Liver (tissue), 9 donors: ENCODE data around the gene RNF34. TPM values are rescaled to one million over a fixed set of nuclear protein-coding genes. Genes with fewer than 3 reads are reported as not detected.

Source experiments
- DNase-seq: peaks from one replicate; pipeline ENCODE4 v3.0.0-alpha.2; 2017; ENCODE audit warnings: low spot score
- H3K27ac ChIP-seq, 2 donors: one replicate each; pipeline ENCODE4 v1.7.0; 2013; ENCODE audit warnings: inconsistent platforms in 2 of 2, low read length in 2 of 2, control low read depth in 1 of 2, low read depth in 1 of 2, mild to moderate bottlenecking in 1 of 2
- H3K27me3 ChIP-seq, 4 donors: one replicate each; pipeline versions ENCODE4 v1.6.1 to v1.7.0; 2013; ENCODE audit warnings: low read length in 3 of 4, inconsistent platforms in 1 of 4, mild to moderate bottlenecking in 1 of 4, moderate library complexity in 1 of 4; ENCODE audit not compliant: control insufficient read depth in 4 of 4, insufficient read depth in 4 of 4
- H3K36me3 ChIP-seq, 4 donors: one replicate each; pipeline versions ENCODE4 v1.6.1 to v1.7.0; 2013; ENCODE audit warnings: low read length in 3 of 4, mild to moderate bottlenecking in 3 of 4, low read depth in 1 of 4, moderate library complexity in 1 of 4; ENCODE audit not compliant: control insufficient read depth in 4 of 4, insufficient read depth in 3 of 4
- H3K4me1 ChIP-seq, 4 donors: one replicate each; pipeline versions ENCODE4 v1.6.1 to v1.7.0; 2013; ENCODE audit warnings: low read length in 3 of 4, mild to moderate bottlenecking in 3 of 4, moderate library complexity in 1 of 4; ENCODE audit not compliant: control insufficient read depth in 4 of 4, insufficient read depth in 4 of 4
- H3K4me3 ChIP-seq, 3 donors: one replicate each; pipeline versions ENCODE4 v1.6.1 to v1.7.0; 2013; ENCODE audit warnings: low read length in 3 of 3, control low read depth in 1 of 3, low read depth in 1 of 3, mild to moderate bottlenecking in 1 of 3
- H3K9ac ChIP-seq, 2 donors: one replicate each; pipeline ENCODE4 v1.7.0; 2013; ENCODE audit warnings: low read length in 2 of 2, mild to moderate bottlenecking in 2 of 2, moderate library complexity in 2 of 2, control low read depth in 1 of 2, low read depth in 1 of 2
- H3K9me3 ChIP-seq, 4 donors: one replicate each; pipeline versions ENCODE4 v1.6.1 to v1.7.0; 2013; ENCODE audit warnings: low read length in 3 of 4; ENCODE audit not compliant: control insufficient read depth in 4 of 4
- EGR1 ChIP-seq, 2 donors: IDR thresholded peaks; 2 replicates each; pipeline ENCODE4 v1.6.1; 2016 to 2018; ENCODE audit warnings: antibody characterized with exemption in 2 of 2, low read depth in 2 of 2
- FOXA1 ChIP-seq: IDR thresholded peaks from 2 replicates; pipeline ENCODE4 v1.6.1; 2016; ENCODE audit warnings: antibody characterized with exemption
- FOXA2 ChIP-seq: IDR thresholded peaks from 2 replicates; pipeline ENCODE4 v1.6.1; 2016; ENCODE audit warnings: antibody characterized with exemption
- HNF4A ChIP-seq, 2 donors: conservative IDR thresholded peaks; 2 replicates each; pipeline ENCODE4 v1.6.1; 2016; ENCODE audit warnings: antibody characterized with exemption in 2 of 2, mild to moderate bottlenecking in 2 of 2
- HNF4G ChIP-seq: IDR thresholded peaks from 2 replicates; pipeline ENCODE4 v1.6.1; 2016; ENCODE audit warnings: antibody characterized with exemption
- JUND ChIP-seq, 2 donors: IDR thresholded peaks; 2 replicates each; pipeline ENCODE4 v1.6.1; 2016; ENCODE audit warnings: antibody characterized with exemption in 2 of 2
- NR2F2 ChIP-seq: IDR thresholded peaks from 2 replicates; pipeline ENCODE4 v1.6.1; 2016; ENCODE audit warnings: antibody characterized with exemption
- RAD21 ChIP-seq, 2 donors: IDR thresholded peaks; 2 replicates each; pipeline ENCODE4 v1.6.1; 2016; ENCODE audit warnings: antibody characterized with exemption in 2 of 2, mild to moderate bottlenecking in 2 of 2
- RXRA ChIP-seq, 2 donors: IDR thresholded peaks; 2 replicates each; pipeline ENCODE4 v1.6.1; 2017 to 2018; ENCODE audit warnings: antibody characterized with exemption in 2 of 2, mild to moderate bottlenecking in 1 of 2
- SP1 ChIP-seq: IDR thresholded peaks from 2 replicates; pipeline ENCODE4 v1.6.1; 2018; ENCODE audit warnings: antibody characterized with exemption, mild to moderate bottlenecking
- TAF1 ChIP-seq: conservative IDR thresholded peaks from 2 replicates; pipeline ENCODE4 v1.6.1; 2016; ENCODE audit warnings: antibody characterized with exemption, mild to moderate bottlenecking
- YY1 ChIP-seq: IDR thresholded peaks from 2 replicates; pipeline ENCODE4 v1.6.1; 2016; ENCODE audit warnings: antibody characterized with exemption, mild to moderate bottlenecking
- WGBS: extraction: QIAGEN DNeasy Blood & Tissue Kit; methylation state at CpG from one replicate; pipeline ENCODE4 v1.1.7; 2013; 5-methylcytosine and 5-hydroxymethylcytosine counted together
- polyA plus RNA-seq, 2 donors: library from polyadenylated mRNA; stranded (reverse) in 1 of 2; unstranded in 1 of 2; fragments of 200-250 nt in 1 of 2; fragments of >200 nt in 1 of 2; fragmentation: Nextera tagmentation in 1 of 2; extraction: Ambion mirVana in 1 of 2; gene quantifications; one replicate each; pipeline versions ENCODE4 v1.2.1 to v1.2.3, GENCODE V29; 2013 to 2015
- total RNA-seq, 2 donors: library from RNA; depleted of rRNA; stranded (reverse); fragments of >200 nt; gene quantifications; one replicate each; pipeline ENCODE4 v1.2.3, GENCODE V29; 2014
- TF ChIP-seq, protein P1 (sequence below): fragments of 150-350 bp; IDR thresholded peaks from 2 replicates; pipeline ENCODE4 v1.5.1; 2017; ENCODE audit warnings: improper control_type of control experiment, low read depth, low read length; ENCODE audit not compliant: missing input control
- TF ChIP-seq, protein P2 (sequence below): IDR thresholded peaks from 2 replicates; pipeline ENCODE4 v1.6.1; 2016; ENCODE audit warnings: antibody characterized with exemption
- TF ChIP-seq, protein P3 (sequence below): IDR thresholded peaks from 2 replicates; pipeline ENCODE4 v1.6.1; 2016; ENCODE audit warnings: antibody characterized with exemption
- TF ChIP-seq, protein P4 (sequence below): IDR thresholded peaks from 2 replicates; pipeline ENCODE4 v1.6.1; 2016; ENCODE audit warnings: antibody characterized with exemption, mild to moderate bottlenecking
- TF ChIP-seq, protein P5 (sequence below): IDR thresholded peaks from 2 replicates; pipeline ENCODE4 v1.6.1; 2016; ENCODE audit warnings: antibody characterized with exemption
- donor health status: healthy.
- donor health status: healthy.
- donor health status: healthy.
- donor health status: healthy.
- donor health status: healthy.

RNF34 gene
- total and polyA plus RNA-seq, 4 donors, result 9.5 to 27.7 (median 17.9) TPM

DNA sequence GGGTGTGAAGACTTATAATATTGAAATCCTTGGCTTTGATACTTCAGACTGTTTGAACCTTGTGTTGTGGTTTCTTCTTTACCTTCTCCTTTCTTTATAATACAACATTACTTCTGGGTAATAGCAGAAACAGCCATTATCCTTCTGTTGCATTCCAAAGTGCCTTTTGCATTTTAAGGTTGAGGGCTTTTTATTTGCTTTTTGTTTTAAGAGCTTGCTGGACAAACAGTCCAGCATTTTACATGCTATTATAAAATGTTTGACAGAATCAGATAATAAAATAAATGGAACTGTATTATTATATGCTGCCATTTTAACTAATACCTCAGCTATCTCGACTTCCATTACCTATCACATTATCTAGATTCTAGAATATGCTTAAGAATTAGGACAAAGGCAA is 14.0 kb downstream of the RNF34 start:
- H3K36me3 ChIP-seq, result peaks cover 2 to 19% (median 13%) of the 10 kb centered on the region in 4 donors
- TF ChIP-seq RXRA (IDR thresholded peaks at IDR 0.05) (no peak), FOXA2 (no peak)
- TF ChIP-seq, protein P1, sequence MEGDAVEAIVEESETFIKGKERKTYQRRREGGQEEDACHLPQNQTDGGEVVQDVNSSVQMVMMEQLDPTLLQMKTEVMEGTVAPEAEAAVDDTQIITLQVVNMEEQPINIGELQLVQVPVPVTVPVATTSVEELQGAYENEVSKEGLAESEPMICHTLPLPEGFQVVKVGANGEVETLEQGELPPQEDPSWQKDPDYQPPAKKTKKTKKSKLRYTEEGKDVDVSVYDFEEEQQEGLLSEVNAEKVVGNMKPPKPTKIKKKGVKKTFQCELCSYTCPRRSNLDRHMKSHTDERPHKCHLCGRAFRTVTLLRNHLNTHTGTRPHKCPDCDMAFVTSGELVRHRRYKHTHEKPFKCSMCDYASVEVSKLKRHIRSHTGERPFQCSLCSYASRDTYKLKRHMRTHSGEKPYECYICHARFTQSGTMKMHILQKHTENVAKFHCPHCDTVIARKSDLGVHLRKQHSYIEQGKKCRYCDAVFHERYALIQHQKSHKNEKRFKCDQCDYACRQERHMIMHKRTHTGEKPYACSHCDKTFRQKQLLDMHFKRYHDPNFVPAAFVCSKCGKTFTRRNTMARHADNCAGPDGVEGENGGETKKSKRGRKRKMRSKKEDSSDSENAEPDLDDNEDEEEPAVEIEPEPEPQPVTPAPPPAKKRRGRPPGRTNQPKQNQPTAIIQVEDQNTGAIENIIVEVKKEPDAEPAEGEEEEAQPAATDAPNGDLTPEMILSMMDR, result no peak

DNA sequence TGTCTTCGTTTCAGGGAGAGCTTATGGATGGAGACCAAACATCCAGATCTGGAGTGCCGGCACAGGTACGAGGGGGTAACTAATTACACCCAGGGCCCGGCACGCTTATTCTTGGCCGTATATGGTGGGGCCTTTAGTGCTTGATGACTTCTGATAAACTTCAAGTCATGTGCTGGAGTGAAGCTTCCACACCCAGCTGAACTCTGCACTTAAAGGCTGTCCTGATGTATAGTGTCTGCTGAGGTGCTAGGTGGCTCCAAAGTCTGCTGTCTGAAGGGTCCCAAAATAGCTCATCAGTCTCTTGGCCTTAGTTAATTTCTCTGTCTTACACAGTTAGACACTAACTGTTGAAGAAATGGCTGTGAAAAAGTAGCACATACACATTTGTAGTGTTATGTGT is 17.9 kb downstream of the RNF34 start:
- no peaks in the 10 kb centered on the region for H3K4me1 ChIP-seq
- H3K27ac ChIP-seq, result no peak overlapping the region
- 94% methylated on average over 6 of the region's 6 CpGs for WGBS
- H3K36me3 ChIP-seq, result peaks cover 4 to 41% (median 34%) of the 10 kb centered on the region in 4 donors
- no peak for DNase-seq
- H3K27me3 ChIP-seq, result no peaks in the 10 kb centered on the region
- H3K9me3 ChIP-seq, result no peaks in the 10 kb centered on the region
- H3K4me3 ChIP-seq, result no peak overlapping the region
- TF ChIP-seq YY1, result no peak
- no peak for TF ChIP-seq RAD21 (IDR thresholded peaks at IDR 0.05)
- TF ChIP-seq TAF1, result no peak
- no peak overlapping the region for H3K9ac ChIP-seq

More for the DNA sequence above, 14.0 kb downstream of the RNF34 start:
- Histone ChIP-seq H3K27ac (no peak overlapping the region), H3K4me3 (no peak overlapping the region), H3K9me3 (no peaks in the 10 kb centered on the region), H3K9ac (no peak overlapping the region), H3K27me3 (no peaks in the 10 kb centered on the region), H3K4me1 (no peaks in the 10 kb centered on the region)
- no peak for DNase-seq
- WGBS, result 94% methylated on average over 1 of the region's 1 CpG

DNA sequence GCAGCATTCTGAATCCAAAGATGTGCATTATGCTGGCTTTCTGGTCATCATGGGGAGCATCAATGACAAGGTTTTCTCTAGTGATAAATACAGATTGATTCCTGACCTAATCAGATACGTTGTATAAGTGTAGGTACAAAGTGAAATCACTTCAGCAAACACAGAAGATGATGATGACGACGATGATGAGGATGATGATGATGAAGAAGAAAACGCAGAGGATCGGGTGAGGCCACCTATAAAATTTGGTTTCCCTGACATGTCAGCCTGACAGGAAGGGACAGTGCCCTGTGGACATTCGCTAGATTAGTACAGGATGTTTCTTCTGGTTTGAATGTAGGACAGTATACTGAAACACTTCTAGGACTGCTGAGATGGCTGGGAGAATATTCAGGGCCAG is 20.2 kb downstream of the RNF34 start:
- no peaks in the 10 kb centered on the region for H3K9me3 ChIP-seq
- DNase-seq, result no peak
- H3K4me3 ChIP-seq, result no peak overlapping the region
- H3K27me3 ChIP-seq, result no peaks in the 10 kb centered on the region
- H3K36me3 ChIP-seq, result peaks cover 4 to 60% (median 52%) of the 10 kb centered on the region in 4 donors
- no peaks in the 10 kb centered on the region for H3K4me1 ChIP-seq
- H3K27ac ChIP-seq, result no peak overlapping the region
- H3K9ac ChIP-seq, result no peak overlapping the region
- 95% methylated on average over 6 of the region's 6 CpGs for WGBS
- TF ChIP-seq FOXA2 (no peak), YY1 (no peak), HNF4G (no peak), FOXA1 (no peak), SP1 (no peak), HNF4A (conservative IDR thresholded peaks at IDR 0.05) (no peak), RAD21 (IDR thresholded peaks at IDR 0.05) (no peak), RXRA (IDR thresholded peaks at IDR 0.05) (no peak), NR2F2 (no peak), EGR1 (IDR thresholded peaks at IDR 0.05; ENCODE audit: low read depth in 2 of 2) (no peak), JUND (IDR thresholded peaks at IDR 0.05) (no peak)
- TF ChIP-seq, protein P1, result no peak
- TF ChIP-seq, protein P2, sequence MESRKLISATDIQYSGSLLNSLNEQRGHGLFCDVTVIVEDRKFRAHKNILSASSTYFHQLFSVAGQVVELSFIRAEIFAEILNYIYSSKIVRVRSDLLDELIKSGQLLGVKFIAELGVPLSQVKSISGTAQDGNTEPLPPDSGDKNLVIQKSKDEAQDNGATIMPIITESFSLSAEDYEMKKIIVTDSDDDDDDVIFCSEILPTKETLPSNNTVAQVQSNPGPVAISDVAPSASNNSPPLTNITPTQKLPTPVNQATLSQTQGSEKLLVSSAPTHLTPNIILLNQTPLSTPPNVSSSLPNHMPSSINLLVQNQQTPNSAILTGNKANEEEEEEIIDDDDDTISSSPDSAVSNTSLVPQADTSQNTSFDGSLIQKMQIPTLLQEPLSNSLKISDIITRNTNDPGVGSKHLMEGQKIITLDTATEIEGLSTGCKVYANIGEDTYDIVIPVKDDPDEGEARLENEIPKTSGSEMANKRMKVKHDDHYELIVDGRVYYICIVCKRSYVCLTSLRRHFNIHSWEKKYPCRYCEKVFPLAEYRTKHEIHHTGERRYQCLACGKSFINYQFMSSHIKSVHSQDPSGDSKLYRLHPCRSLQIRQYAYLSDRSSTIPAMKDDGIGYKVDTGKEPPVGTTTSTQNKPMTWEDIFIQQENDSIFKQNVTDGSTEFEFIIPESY, result no peak
- TF ChIP-seq, protein P3, sequence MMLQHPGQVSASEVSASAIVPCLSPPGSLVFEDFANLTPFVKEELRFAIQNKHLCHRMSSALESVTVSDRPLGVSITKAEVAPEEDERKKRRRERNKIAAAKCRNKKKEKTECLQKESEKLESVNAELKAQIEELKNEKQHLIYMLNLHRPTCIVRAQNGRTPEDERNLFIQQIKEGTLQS, result no peak
- TF ChIP-seq, protein P4, sequence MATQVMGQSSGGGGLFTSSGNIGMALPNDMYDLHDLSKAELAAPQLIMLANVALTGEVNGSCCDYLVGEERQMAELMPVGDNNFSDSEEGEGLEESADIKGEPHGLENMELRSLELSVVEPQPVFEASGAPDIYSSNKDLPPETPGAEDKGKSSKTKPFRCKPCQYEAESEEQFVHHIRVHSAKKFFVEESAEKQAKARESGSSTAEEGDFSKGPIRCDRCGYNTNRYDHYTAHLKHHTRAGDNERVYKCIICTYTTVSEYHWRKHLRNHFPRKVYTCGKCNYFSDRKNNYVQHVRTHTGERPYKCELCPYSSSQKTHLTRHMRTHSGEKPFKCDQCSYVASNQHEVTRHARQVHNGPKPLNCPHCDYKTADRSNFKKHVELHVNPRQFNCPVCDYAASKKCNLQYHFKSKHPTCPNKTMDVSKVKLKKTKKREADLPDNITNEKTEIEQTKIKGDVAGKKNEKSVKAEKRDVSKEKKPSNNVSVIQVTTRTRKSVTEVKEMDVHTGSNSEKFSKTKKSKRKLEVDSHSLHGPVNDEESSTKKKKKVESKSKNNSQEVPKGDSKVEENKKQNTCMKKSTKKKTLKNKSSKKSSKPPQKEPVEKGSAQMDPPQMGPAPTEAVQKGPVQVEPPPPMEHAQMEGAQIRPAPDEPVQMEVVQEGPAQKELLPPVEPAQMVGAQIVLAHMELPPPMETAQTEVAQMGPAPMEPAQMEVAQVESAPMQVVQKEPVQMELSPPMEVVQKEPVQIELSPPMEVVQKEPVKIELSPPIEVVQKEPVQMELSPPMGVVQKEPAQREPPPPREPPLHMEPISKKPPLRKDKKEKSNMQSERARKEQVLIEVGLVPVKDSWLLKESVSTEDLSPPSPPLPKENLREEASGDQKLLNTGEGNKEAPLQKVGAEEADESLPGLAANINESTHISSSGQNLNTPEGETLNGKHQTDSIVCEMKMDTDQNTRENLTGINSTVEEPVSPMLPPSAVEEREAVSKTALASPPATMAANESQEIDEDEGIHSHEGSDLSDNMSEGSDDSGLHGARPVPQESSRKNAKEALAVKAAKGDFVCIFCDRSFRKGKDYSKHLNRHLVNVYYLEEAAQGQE, result no peak
- TF ChIP-seq, protein P5, sequence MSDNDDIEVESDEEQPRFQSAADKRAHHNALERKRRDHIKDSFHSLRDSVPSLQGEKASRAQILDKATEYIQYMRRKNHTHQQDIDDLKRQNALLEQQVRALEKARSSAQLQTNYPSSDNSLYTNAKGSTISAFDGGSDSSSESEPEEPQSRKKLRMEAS, result no peak
